Kidney tubule cell (primary cell): Measurements from ENCODE around the gene BLACAT1.
"Not testable (repeated sequence)": the region's sequence is repeated elsewhere in the genome, so short reads cannot be mapped to it uniquely, and the experiment has no call there.

Experiments used
- DNase-seq: peaks from one replicate; pipeline ENCODE4 v3.0.0-alpha.2; 2018; ENCODE audit warnings: low spot score

The BLACAT1 gene

DNA sequence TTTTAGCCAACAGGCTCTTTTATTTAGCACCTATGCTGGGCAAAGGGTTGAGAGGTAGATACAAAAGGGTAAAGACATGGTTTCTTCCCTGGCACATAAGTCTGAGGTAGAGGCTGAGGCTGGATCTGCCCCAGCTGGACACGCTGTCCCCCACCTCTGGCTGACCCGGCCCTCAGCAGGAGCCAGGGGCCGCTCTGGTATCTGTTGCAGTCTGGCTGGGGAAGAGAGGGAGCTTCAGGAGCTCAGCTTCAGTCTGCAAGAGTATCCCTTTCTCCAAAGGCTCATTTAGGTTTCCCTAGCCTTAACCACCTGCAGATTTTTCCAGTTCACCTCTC is 14.2 kb downstream of the BLACAT1 start:
- no peak for DNase-seq

DNA sequence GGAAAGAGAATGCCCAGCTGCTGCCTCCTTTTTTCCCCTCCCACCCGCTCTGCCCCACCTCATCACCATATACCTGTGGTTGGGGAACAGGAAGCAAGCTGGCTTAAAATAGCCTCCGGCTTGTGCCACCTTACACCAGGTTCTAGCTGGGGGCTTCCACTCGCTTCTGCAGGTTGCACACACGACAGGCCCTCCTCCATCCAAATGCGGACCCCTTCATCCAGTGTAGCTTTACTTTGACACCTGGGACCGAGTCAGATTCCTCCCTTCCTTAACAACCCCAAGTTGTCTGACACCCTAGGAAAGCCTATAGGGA is 14.6 kb downstream of the BLACAT1 start:
- DNase-seq, result no peak

DNA sequence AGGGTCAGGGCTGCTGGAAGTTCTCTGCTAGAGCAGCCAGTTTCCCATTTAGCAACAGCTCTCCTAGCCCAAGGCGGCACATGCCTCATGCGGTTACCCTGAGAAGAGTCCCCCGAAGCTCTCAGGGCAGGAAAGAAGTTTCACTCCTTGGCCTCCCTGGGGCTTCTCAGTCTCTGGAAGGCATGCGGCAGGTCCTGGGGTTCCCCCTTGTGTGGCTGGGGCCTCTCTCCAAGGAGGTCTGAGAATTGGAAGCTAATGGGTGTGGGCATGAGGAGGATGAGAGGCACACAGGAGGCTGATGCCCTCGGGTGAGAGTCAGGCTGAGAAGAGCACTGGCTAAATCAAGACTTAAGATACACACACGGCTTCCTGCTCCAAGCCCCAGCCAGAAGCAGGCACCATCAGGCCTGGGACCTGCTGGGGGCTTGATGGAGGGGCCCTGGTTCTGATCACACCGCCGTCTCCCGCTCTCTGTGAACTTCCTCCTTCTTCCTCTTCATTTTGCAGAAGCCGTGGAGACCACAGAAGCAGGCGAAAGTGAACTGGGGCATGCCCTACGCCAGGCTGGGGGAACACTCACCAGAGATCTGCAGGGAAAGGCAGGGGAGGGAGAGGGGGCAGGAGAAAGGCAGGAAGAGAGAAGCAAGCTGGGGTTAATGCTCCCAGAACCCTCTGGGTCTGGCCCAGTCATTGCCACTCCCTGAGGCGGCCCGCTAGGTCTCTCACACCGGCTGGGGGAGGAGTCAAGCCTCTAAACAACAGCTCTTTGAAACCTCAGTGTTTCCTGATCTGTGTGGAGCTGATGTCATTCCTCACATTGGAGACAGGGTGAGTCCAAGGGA is 15.1 kb downstream of the BLACAT1 start:
- peak; percentile 97 for DNase-seq

DNA sequence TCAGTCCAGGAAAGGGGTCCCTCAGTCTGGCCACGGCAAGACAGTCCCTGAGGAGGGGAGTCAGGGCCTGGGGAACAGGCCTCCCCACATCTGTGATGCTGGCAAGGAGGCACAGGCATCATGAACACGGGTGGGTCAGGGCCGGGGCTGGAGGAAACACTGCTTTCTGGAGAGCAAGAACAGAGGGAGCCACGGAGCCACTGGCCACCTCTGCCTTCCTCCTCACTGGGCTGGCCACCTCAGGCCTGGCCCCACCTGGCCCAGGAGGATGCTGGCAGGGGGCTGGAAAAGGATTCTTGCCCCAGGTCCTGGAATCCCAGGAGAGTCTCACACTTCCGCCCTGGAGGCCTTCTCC is 15.7 kb downstream of the BLACAT1 start:
- no peak for DNase-seq

DNA sequence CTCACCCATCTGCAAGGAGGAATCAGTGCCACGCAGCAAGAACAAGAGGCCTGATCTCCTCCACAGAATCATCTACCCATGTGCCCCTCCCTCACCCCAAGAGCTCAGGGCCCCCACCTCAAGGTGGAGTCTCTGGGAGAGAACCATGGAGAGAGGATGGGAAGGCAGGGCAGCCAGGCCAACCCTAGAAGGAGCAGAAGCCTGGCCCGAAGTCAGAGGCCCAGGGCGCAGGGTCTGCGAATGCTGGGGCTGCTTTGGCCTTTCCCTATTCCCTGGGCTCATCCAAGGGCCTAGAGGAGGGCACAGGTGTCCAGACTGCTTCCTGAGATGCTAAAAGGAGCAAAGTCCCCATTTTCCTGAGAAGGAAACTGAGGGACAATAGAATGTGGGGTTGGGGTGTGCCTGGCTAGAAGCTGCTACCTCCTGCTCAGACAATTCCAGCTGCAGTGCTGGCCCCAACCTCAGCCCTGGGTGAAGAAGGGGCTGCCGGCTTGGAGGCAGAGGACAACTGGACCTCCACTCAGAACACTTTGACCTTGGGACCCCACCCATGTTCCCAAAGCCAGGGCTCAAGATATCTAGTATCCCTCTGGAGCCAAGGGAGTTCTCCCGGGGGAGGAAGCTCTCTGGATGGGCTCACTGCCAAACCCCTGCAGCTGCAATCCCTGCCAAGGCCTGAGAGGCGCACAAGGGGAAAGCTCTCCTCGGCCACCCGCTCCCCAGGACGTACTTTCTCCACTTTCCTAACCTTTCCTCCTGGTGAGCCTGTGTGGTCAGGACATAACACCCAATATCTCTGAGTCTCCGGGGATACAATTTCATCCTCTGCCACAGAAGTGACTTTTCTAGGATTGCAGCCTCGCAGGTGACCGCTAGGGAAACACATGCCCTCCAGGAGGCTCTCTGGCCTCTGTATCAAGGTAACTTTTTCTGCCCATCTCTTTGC is 17.4 kb downstream of the BLACAT1 start:
- DNase-seq, result peak; percentile 80

DNA sequence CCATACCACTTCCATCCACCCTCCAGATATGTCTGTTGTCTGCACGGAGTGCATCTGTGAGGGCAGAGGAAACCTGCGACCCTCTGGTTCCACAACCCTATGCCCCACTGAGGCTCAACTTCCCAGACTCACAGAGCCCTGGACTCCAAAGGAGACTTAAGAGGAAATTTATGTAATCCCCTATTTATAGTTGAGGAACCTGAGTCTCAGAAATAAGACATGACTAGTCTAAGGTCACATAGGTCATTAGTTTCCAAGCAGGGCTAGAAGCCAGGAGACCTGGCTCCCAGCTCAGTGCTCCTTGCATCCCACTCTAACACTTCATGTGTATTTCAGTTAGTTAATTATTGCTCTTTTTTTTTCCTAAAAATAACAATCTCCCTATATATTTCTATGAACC is 18.3 kb downstream of the BLACAT1 start:
- DNase-seq, result no peak

DNA sequence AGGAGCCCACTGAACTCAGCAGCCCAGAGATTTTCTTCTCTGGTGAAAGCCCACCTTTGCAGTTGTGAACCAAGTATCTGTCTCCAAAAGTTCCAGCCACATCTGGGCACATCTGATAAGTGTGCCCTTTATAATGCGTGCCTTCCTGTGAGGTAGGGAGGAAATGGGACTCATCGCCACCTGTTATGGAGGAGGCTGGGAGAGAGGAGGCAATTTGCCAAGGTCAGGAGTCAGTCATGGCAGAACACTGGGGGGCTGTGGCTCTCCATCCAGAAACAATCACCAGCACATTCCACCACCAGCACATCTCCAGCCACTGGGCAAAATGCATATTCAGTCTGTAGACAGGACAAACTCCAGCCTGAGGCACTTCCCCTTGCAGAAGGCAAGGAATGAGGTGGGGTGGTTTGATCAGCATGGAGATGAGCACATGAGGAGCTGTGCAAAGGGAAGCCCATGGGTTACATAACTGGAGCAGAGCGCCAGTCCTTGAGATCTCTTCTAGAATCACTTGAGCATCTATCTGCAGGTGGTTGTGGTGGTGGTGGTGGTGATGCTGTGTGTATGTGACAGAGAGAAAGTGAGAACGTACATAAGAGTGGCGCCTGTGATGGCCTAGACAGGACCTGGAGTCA is 19.0 kb downstream of the BLACAT1 start:
- no peak for DNase-seq

DNA sequence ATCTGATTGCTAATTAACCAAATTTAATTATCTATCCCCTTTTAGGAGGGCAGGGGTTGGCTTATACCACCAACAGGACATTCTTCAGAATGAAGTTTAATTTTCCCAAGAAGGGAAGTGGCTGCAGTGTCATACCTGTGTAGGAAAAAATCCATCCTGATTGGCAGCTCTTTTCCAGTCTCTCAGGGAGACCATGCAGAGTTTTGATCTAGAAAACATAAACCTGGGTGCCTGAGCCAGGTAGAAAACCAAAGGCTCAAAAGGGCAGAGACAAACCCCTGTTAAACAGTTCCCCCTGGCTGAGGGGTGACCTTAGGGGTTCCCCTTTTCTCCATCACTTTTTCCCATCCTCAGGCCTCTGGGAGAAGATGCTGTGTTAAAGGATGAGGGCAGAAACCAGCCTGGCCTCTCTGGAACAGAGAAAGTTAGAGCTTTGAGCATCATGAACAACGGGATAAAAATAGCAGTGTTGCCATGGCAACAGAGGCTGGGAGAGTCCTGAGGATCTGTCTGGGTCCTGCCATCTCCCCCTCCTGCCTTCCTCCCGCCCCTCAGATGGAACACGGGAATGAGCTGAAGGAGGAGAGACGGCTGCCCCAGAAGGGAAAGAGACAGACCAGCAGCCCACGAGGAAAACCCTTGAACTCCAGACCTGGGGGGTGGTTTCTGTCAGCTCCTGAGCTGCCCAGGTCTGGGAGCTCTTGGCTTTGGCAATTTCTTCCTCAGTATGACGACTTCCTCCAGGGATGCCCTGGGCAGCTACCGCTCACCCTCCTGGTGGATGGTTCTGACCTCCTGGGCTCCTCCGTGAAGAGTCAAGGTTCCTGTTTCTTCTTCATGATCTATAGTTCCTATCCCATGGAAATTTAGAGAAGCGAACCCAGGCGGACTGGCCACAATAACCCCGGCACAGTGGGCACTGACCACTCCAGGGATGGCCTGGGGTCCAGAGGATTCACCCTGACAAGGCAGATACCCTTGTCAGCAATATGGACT is 20.0 kb downstream of the BLACAT1 start:
- no peak for DNase-seq

DNA sequence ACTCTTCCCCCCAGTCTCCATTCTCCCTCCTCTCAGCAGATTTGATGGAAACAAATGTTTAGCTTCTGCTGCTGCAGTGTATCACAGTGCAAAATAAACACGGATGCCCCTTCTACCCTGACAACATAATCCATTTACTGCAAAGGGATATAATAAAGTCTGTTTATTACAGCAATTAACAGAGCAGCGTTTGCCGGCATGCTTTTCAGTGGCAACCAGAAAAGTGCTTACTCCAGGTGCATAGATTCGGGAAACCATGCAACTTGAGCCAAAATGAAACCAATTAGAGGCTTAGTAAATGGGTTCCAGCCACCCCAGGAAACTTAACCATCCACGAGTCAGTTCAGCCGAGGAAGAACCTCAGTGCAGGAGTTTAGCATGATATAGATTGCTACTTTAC is 21.1 kb downstream of the BLACAT1 start:
- no peak for DNase-seq

DNA sequence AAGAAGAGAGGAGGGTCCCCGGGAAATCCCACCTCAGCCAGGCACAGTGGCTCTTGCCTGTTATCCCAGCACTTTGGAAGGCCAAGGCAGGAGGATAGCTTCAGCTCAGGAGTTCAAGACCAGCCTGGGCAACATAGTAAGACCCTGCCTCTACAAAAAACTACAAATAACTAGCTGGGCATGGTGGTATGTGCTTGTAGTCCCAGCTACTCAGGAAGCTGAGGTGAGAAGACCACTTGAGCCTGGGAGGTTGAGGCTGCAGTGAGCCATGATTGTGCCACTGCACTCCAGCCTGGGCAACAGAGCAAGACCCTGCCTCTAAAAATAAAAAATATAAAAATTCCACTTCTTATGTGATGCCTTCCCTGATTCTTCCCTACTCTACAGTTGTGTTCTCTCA is 23.2 kb downstream of the BLACAT1 start:
- not testable (repeated sequence) for DNase-seq

DNA sequence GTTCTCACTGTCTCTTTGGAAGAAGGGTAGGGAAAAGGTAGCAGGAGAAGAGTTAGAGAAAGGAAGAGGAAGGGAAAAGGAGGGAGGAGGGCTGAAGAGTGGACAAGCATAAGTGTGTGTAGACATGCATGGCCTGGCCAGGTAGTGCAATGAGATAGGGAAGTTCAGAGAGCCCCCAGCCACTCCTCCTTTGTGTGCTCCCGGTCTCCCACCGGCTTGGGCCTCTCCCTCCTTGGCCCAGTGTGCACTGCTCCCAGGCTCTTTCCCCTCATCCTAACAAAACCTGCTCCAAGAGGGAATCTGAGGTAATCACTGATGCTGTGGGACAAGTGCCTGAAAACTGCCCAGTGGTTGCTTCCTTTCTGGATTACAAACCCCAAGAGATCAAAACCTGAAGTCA is 23.7 kb downstream of the BLACAT1 start:
- DNase-seq, result no peak

DNA sequence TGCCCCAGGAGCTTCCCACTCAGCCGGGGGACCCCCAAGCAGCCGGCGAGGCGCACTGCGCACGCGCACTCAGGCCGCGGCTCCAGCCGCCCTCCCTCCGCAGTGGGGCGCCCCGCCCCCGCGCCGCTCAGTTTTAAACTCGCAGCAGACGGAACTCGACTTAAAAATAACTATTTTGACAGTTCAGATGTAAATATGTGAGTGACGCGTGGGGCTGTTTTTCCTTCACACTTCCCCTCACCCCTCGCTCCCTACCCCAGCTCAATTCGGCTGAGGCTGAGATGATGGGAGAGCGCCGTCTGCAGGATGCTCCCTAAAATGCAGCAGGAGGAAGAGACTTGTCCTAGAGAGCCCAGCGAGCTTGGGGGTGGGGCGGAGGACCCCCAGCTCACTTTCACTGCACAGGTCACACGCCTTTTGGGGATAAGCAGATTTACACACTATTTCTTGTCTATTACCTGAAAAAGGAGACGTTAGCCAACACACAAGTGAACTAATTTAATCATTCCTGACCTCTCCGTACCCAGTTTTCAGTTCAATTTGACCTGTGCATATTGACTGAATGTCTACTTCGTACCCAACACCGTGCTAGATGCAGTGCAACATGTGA is 25.0 kb downstream of the BLACAT1 start:
- DNase-seq, result peak; percentile 41

DNA sequence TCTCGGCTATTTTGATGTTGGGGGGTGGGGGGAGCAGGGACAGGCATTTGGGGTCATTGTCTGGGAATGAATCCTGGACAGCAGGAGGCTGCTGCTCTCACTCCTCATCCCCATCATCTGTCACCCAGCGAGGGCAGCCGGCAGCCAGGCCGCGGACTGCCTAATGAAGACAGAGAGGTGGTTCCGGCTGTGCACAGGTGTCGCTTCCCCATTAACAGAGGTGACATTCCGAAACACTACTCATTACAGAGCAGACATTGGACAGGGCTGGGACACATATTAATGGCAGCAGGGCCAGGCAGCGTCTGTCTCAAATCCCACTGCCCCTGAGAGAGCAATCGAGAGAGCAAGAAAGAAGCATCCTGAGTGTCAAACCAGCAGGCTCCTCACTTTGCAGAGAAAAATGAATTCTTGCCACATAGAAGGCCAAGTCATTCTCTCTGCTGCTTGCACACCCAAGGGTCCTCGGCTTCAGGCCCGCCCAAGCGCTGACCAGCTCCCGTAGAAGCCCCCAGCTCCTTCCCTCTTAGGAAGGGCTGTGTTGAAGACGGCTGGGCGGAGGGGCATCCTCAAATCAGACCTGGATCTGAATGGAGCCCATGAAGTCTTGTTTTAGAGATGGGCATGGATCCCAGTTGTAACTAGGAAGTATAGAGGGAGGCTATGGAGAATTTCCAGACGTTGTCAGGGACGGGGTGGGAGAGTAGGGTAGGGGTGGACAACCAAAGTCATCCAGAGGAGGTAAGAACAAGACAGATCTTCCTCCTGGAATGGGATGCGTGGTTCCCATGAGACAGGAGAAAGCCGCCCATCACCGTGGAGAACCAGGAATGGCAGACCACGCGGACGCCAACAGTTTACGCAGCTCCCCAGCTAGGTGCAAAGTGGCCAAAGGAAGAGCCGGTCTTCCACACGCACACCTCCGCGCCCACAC is 25.8 kb downstream of the BLACAT1 start:
- DNase-seq, result no peak

DNA sequence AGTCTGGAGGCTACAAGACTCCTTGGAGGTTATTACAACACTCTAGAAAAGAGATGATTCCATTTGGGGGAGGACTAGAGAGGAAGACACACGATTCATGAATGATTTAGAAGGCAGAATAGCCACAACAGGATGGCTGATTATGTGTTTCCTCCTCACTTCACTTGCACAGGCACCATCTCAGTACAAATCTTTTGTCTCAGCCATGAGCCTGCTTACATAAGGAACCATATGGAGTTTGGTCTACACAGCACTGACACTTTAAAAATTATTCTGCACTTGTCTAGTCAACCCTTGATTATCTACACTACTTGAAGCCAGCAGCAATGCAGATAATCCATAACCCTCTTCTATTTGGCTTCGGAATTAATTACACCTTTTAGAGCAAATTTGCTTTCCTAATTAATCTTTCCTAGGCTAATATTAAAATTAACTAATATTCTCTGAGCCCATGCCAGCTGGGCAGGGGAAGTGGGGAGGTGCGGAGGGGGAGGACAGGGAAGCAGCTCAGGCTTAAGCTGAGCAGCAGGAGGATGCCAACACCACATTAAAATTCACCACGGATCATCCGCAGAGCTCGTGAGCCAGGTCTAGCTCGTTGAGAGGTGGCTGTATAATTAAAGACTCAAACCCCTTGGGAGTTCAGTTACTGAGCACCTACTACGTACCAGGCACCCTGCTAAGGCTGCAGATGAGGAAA is 30.8 kb downstream of the BLACAT1 start:
- no peak for DNase-seq

DNA sequence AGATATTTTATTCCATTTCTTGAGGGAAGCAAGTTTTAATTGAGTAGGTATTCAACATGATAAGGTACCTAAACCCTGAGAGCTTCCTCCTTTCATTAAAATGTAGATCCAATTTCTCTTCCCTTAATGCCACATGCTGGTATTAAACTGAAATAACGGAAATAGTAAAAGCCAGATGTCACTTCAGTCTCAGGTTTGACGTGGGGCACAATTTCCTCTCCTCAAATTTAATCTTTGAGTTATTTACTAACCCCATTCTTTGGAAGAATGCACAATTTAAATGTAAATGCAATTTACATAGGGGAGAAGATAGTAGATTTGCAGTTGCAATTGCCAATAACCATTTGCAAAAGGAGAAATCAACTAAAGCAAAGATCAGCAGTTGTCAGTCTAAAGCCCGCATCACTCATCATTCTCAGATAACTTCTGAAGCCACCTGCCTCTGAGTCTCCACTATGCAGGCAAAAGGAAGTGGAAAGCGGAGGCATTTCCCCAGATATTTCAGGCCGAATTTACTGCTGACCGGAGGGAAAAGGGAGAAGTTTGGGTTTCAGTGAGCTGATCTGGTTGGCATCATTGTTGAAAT is 31.9 kb downstream of the BLACAT1 start:
- DNase-seq, result no peak

DNA sequence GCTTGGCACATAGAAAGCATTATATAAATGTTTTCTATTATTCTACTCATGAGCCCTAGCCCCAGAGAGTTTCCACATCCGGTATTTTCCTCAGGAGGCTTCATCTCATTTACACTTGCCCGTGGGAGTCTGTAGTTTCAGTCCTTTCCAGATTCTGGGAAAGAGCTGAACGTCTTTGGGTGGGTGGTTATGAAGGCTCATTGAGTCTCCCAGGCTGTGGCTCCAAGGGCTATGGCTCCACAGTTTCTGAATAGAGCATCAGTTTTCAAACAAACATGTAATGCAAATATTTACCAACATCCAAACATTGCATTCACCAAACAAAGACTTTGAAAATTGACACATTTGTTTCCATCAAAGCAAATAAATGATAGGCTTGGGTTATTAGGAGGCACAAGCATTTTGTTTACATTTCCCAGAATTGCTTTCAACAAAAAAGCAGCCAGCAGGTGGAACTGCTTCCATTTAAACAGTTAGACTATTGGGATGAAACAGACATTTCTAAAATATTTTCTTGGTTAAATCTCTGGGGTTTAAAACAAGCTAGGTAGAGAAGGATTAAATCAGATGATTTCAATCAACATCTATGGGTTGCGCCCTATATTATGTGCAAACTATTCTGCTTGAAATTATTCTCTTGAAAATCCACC is 32.7 kb downstream of the BLACAT1 start:
- DNase-seq, result no peak

DNA sequence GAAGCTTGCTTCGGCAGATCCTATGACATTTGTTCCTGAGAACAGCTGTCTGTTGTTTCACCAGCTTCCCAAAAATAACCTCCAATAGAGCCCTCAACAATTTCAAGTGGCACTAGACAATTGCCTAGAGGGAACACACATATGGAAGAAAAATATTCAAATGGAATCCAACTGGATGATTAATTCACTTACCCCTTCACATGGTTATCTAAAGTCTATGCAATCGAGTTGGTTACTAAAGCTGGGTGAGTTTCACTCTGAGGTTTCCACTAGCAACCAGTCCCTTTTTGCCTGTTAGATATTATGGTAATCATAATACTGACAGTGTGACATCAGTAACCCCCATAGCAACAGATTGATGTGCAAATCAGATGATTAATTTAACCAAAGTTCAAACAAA is 34.0 kb downstream of the BLACAT1 start, which contains the start of gene LEMD1:
Gene LEMD1 (minus strand): TSS at position 259 of the 400 bp plus-strand sequence. CDS start 1,520 bp downstream, outside the sequence.
- no peak for DNase-seq

DNA sequence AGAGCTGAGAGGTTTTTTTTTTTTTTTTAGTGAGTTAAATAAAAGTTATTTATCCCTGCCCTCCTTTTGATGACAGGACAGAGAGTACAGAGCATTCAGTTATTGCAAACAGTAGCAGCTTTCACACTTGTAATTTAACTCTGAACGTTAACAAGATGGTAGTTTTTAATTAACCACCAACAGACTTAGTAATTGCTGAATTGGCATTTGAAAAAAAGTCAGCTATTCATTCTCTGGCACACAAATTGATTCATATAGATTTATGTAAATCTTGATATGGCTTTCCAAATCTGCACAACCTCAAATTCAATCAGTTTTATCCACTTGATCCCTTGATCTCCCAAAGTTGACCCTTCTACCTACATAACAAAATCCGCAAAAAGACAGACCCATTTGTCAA is 34.9 kb downstream of the BLACAT1 start:
- no peak for DNase-seq
